ENCODE measurements around the gene PLIN4.

DNA sequence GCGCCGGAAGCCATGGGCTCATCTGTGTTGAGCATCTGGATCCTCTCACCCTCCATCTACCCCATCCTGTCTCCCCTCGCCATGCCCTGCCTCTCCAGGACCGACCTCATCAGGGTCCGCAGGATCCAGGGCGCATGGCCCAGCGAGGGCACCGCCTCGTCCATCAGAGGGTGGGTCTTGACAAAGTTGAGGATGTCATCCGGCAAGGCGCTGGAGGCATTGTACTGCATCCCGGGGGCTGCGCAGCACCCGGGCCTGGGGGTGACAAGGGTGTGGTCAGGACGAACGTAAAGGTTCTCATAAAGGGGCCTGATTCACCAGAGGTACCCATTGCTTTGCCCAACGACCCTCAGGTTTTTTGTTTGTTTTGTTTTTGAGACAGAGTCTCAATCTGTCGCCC lies 31.7 kb upstream of the PLIN4 start:
- TF ChIP-seq EZH2 (IDR thresholded peaks at IDR 0.05; ENCODE audit: low read length) (no peak), CTCF (optimal IDR thresholded peaks at IDR 0.05 in 1 of 3, IDR thresholded peaks at IDR 0.05 in 1 of 3, conservative IDR thresholded peaks at IDR 0.05 in 1 of 3; ENCODE audit: extremely low read depth in 1 of 3, insufficient read depth in 2 of 3, low read length in 3 of 3) (no peak)

Data from keratinocyte (primary cell).